Measurements from ENCODE around the gene FSTL4.

Gene FSTL4

GRCh38 chr5:133307275-133307674 is 305.1 kb downstream of the FSTL4 start:
- Mint-ChIP-seq H3K36me3 (ENCODE audit: low read depth) (no peaks in the 10 kb centered on the region), H3K4me1 (ENCODE audit: low read depth) (peaks cover 4% of the 10 kb centered on the region), H3K9me3 (no peaks in the 10 kb centered on the region), H3K4me3 (no peak overlapping the region), H3K27ac (no peak overlapping the region), H3K27me3 (ENCODE audit: low read depth) (no peaks in the 10 kb centered on the region)

DNA sequence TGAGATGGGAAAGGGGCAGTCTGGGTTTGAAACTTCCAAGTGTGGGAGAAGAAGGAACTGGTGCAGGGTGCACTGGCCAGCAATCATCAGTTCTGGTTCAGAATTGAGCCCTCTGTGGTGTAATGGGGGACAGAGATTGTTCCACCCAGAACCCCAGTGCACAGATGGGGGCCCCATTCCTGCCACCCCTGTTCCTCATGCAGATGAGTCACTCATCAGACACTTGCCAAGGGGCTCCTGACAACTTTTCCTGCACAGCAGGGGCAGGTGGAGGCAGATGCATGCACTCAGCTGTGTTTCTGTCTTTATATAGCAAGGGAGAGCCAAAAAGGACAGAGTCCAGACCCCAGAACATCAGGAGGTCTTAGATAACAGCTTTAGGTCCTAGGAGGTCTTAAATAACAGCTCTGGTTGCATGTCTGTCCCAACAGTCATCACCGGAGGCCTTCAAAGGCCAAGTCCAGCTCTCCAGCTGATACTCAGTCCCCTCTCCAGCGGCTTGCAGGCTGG is 307.6 kb downstream of the FSTL4 start:
- H3K27me3 Mint-ChIP-seq (ENCODE audit: low read depth) = no peaks in the 10 kb centered on the region
- no peak overlapping the region for H3K27ac Mint-ChIP-seq
- H3K4me3 Mint-ChIP-seq = no peak overlapping the region
- H3K9me3 Mint-ChIP-seq = no peaks in the 10 kb centered on the region
- no peaks in the 10 kb centered on the region for H3K36me3 Mint-ChIP-seq (ENCODE audit: low read depth)
- H3K4me1 Mint-ChIP-seq (ENCODE audit: low read depth) = peaks cover 4% of the 10 kb centered on the region

- Mint-ChIP-seq H3K9me3 (no peaks in the 10 kb centered on the region), H3K36me3 (ENCODE audit: low read depth) (no peaks in the 10 kb centered on the region), H3K4me3 (no peak overlapping the region), H3K4me1 (ENCODE audit: low read depth) (peaks cover 4% of the 10 kb centered on the region), H3K27ac (no peak overlapping the region), H3K27me3 (ENCODE audit: low read depth) (no peaks in the 10 kb centered on the region)
These were observed 308.2 kb downstream of the FSTL4 start for GRCh38 chr5:133304178-133304577.

- Mint-ChIP-seq H3K27ac (no peak overlapping the region), H3K9me3 (no peaks in the 10 kb centered on the region), H3K4me3 (no peak overlapping the region)
These were observed 309.0 kb downstream of the FSTL4 start for GRCh38 chr5:133303298-133303697.

DNA sequence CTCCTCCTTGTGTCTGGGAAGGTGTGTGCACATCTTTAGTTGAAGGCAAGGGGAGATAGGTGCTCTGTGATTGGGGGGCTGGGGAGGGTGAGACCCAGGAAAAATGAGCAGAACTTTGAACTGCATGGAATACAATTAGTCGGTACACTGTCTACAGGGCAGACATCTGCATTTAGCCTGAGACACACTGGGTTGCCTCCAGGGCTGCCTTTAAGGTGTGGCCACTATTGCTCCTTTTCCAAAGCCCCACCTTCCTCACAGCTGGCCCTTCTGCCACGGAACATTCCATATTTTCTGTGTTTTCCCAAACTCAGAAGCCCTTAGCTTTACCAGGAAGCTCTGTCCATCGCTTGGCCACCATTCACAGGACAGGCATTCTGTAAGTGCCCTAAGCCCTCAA is 312.6 kb downstream of the FSTL4 start:
- H3K27me3 Mint-ChIP-seq (ENCODE audit: low read depth) = no peaks in the 10 kb centered on the region
- no peak overlapping the region for H3K4me3 Mint-ChIP-seq
- H3K36me3 Mint-ChIP-seq (ENCODE audit: low read depth) = no peaks in the 10 kb centered on the region
- no peaks in the 10 kb centered on the region for H3K9me3 Mint-ChIP-seq
- no peaks in the 10 kb centered on the region for H3K4me1 Mint-ChIP-seq (ENCODE audit: low read depth)
- H3K27ac Mint-ChIP-seq = no peak overlapping the region

More at GRCh38 chr5:133303298-133303697, 309.0 kb downstream of the FSTL4 start:
- Mint-ChIP-seq H3K4me1 (ENCODE audit: low read depth) (peaks cover 4% of the 10 kb centered on the region), H3K36me3 (ENCODE audit: low read depth) (no peaks in the 10 kb centered on the region), H3K27me3 (ENCODE audit: low read depth) (no peaks in the 10 kb centered on the region)

- Mint-ChIP-seq H3K27me3 (ENCODE audit: low read depth) (no peaks in the 10 kb centered on the region), H3K4me3 (no peak overlapping the region), H3K4me1 (ENCODE audit: low read depth) (no peaks in the 10 kb centered on the region), H3K27ac (no peak overlapping the region), H3K9me3 (no peaks in the 10 kb centered on the region), H3K36me3 (ENCODE audit: low read depth) (no peaks in the 10 kb centered on the region)
These were observed 313.3 kb downstream of the FSTL4 start for GRCh38 chr5:133299021-133299420.

GRCh38 chr5:133298447-133298846 is 313.9 kb downstream of the FSTL4 start:
- Mint-ChIP-seq H3K9me3 (no peaks in the 10 kb centered on the region), H3K27ac (no peak overlapping the region), H3K27me3 (ENCODE audit: low read depth) (no peaks in the 10 kb centered on the region), H3K36me3 (ENCODE audit: low read depth) (no peaks in the 10 kb centered on the region), H3K4me3 (no peak overlapping the region), H3K4me1 (ENCODE audit: low read depth) (no peaks in the 10 kb centered on the region)

- Mint-ChIP-seq H3K4me3 (no peak overlapping the region), H3K27me3 (ENCODE audit: low read depth) (no peaks in the 10 kb centered on the region), H3K27ac (no peak overlapping the region), H3K36me3 (ENCODE audit: low read depth) (no peaks in the 10 kb centered on the region), H3K9me3 (no peaks in the 10 kb centered on the region), H3K4me1 (ENCODE audit: low read depth) (no peaks in the 10 kb centered on the region)
These were observed 315.0 kb downstream of the FSTL4 start for GRCh38 chr5:133297293-133297692.

DNA sequence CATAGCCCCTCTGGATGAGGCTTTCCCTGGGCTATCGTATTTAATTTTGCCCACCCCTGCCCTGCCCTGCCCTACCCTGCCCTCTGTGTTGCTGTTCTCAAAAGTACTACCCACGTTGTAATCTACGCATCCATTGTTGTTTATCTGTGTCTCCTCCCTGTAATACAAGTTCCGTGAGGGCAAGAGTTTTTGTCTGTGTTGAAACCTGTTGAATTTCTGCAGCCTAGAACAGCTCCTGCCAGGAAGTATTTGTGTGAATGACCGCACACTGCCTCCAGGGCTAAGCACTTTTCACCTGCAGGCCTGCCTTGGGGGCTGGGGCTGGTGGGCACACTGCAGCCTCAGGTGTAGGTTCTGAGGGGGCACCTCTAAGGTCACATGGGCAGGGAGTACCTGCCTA is 315.7 kb downstream of the FSTL4 start:
- Mint-ChIP-seq H3K27ac (no peak overlapping the region), H3K36me3 (ENCODE audit: low read depth) (no peaks in the 10 kb centered on the region), H3K4me1 (ENCODE audit: low read depth) (no peaks in the 10 kb centered on the region), H3K27me3 (ENCODE audit: low read depth) (no peaks in the 10 kb centered on the region), H3K9me3 (no peaks in the 10 kb centered on the region), H3K4me3 (no peak overlapping the region)

GRCh38 chr5:133295520-133295919 is 316.8 kb downstream of the FSTL4 start:
- no peaks in the 10 kb centered on the region for H3K4me1 Mint-ChIP-seq (ENCODE audit: low read depth)
- H3K4me3 Mint-ChIP-seq = no peak overlapping the region
- no peak overlapping the region for H3K27ac Mint-ChIP-seq
- no peaks in the 10 kb centered on the region for H3K9me3 Mint-ChIP-seq
- no peaks in the 10 kb centered on the region for H3K27me3 Mint-ChIP-seq (ENCODE audit: low read depth)
- H3K36me3 Mint-ChIP-seq (ENCODE audit: low read depth) = no peaks in the 10 kb centered on the region

DNA sequence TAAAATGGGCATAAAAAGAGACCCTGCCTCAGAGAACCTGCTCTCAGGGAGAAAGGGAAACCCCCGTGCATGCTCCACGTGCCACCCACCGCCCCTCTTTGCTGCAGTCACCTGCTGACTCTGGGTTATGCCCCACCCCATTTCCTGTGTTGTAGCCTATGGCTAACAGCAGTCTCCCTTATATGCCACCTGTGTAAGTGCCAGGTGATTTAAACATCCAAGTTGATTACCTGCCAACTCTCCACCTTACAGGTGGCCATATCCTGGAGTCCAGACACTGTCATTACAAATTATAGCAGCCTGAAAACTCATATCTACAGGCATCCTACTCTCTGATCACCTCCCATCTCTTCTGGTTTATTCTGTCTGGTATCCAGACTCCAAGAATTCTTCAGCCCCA is 318.0 kb downstream of the FSTL4 start:
- Mint-ChIP-seq H3K9me3 (no peaks in the 10 kb centered on the region), H3K36me3 (ENCODE audit: low read depth) (no peaks in the 10 kb centered on the region), H3K27ac (no peak overlapping the region), H3K27me3 (ENCODE audit: low read depth) (no peaks in the 10 kb centered on the region), H3K4me1 (ENCODE audit: low read depth) (no peaks in the 10 kb centered on the region), H3K4me3 (no peak overlapping the region)

DNA sequence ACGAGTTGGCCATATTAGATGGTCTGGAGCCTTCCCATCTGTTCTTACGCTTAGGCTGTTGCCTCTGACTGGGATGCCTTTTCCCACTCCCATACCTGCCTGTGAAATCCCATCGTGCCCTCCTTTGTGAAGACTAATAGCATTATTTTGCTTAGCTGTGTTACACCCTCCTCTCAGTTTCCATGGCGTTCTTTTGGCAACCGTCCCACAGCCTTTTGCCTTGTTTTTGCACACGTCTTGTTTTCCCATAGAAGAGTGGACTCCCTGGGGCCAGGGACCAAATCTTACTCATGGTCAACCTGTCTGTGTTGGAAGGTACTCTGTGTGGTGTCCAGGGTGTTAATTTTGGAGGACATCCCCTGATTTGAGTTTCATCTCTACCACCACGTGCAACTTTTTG is 318.4 kb downstream of the FSTL4 start:
- Mint-ChIP-seq H3K4me1 (ENCODE audit: low read depth) (no peaks in the 10 kb centered on the region), H3K27me3 (ENCODE audit: low read depth) (no peaks in the 10 kb centered on the region), H3K36me3 (ENCODE audit: low read depth) (no peaks in the 10 kb centered on the region), H3K9me3 (no peaks in the 10 kb centered on the region), H3K27ac (no peak overlapping the region), H3K4me3 (no peak overlapping the region)

- no peaks in the 10 kb centered on the region for H3K9me3 Mint-ChIP-seq
- no peak overlapping the region for H3K4me3 Mint-ChIP-seq
- no peak overlapping the region for H3K27ac Mint-ChIP-seq
- no peaks in the 10 kb centered on the region for H3K27me3 Mint-ChIP-seq (ENCODE audit: low read depth)
- H3K36me3 Mint-ChIP-seq (ENCODE audit: low read depth) = no peaks in the 10 kb centered on the region
- no peaks in the 10 kb centered on the region for H3K4me1 Mint-ChIP-seq (ENCODE audit: low read depth)
These were observed 320.0 kb downstream of the FSTL4 start for GRCh38 chr5:133292300-133292699.

GRCh38 chr5:133291524-133291923 is 320.8 kb downstream of the FSTL4 start:
- Mint-ChIP-seq H3K27me3 (ENCODE audit: low read depth) (no peaks in the 10 kb centered on the region), H3K27ac (no peak overlapping the region), H3K9me3 (no peaks in the 10 kb centered on the region), H3K4me3 (no peak overlapping the region), H3K4me1 (ENCODE audit: low read depth) (no peaks in the 10 kb centered on the region), H3K36me3 (ENCODE audit: low read depth) (no peaks in the 10 kb centered on the region)

DNA sequence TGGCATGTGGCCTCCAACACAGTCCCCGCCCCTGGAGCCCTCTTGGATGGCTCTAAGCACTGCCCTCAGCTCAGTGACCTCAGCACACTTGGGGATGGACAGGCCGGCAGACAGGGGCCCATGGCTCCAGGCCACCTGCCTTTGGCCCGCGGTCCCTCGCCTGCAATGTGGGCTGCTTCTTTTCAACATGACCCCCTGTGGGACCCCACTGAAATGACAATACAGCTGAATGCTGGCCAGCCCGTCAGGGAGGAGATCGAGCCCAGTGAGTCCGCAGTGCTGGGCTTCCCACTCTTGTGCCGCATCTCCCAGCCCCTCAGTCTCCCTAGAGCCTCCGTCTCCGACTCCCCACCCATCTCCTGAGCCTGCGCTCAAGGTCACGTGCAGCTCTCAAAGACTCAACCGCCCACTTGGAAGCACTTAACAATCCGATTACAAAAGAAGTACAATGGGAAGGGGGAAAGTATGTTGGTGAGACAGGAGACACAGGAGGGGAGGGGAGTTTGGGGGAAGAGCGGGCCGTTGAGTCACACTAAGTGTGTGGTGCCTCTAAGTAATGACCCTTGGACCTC is 321.6 kb downstream of the FSTL4 start:
- Mint-ChIP-seq H3K27me3 (ENCODE audit: low read depth) (no peaks in the 10 kb centered on the region), H3K27ac (no peak overlapping the region), H3K9me3 (no peaks in the 10 kb centered on the region), H3K36me3 (ENCODE audit: low read depth) (no peaks in the 10 kb centered on the region), H3K4me3 (no peak overlapping the region), H3K4me1 (ENCODE audit: low read depth) (no peaks in the 10 kb centered on the region)

All from T-helper 1 cell treated with Interleukin-12 subunit alpha and Interleukin-12 subunit beta and Interleukin-4 antibody, amounts not matched to agents 30 μg/mL and 1 μg/mL, for 36 hours (primary cell).